PC-9 (cell line): ENCODE measurements around the gene GMDS. TPM values are rescaled to one million over a fixed set of nuclear protein-coding genes. Genes with fewer than 3 reads are reported as not detected.

ENCODE experiments used
- BruUV-seq: library from RNA; stranded (reverse); fragments of 400-500 nt; replicated peaks from 2 replicates; lab custom pipeline; 2021; lab: Mats Ljungman, UMichigan
- CTCF ChIA-PET: fragments of 300-600 bp; sonication (Branson Sonifier 250); formaldehyde crosslinking; loops from one replicate; lab custom pipeline; 2022; ENCODE audit warnings: antibody characterized with exemption; lab: Charles Lee
- POLR2A ChIA-PET: fragments of 300-600 bp; sonication (Branson Sonifier 250); formaldehyde crosslinking; loops from one replicate; lab custom pipeline; 2022; ENCODE audit warnings: antibody characterized with exemption; ENCODE audit not compliant: unreplicated experiment; lab: Charles Lee
- DNase-seq, 2 experiments: peaks; one replicate each; pipeline versions ENCODE4 v3.0.0 to v3.0.0-alpha.2; 2015 to 2022; ENCODE audit warnings: mixed read lengths in 1 of 2
- H2AFZ ChIP-seq: fragments of 200-600 bp; sonication (generic); 2 replicates; pipeline ENCODE4 v1.8.1; 2017; ENCODE audit warnings: antibody characterized with exemption
- H3F3A ChIP-seq: fragments of 200-600 bp; sonication (generic); 2 replicates; pipeline ENCODE4 v1.8.1; 2017; ENCODE audit warnings: antibody characterized with exemption, mild to moderate bottlenecking, low read depth; ENCODE audit not compliant: insufficient read depth
- H3K27ac ChIP-seq: fragments of 200-600 bp; sonication (generic); 2 replicates; pipeline ENCODE4 v1.6.1; 2016; ENCODE audit warnings: mixed run types
- H3K27me3 ChIP-seq: fragments of 200-600 bp; sonication (generic); 2 replicates; pipeline ENCODE4 v1.6.1; 2016; ENCODE audit warnings: low read depth, mixed run types; ENCODE audit not compliant: insufficient read depth
- H3K36me3 ChIP-seq: fragments of 200-600 bp; sonication (generic); 2 replicates; pipeline ENCODE4 v1.6.1; 2016; ENCODE audit warnings: low read depth, mixed run types
- H3K4me1 ChIP-seq: fragments of 200-600 bp; sonication (generic); replicated peaks from 2 replicates; pipeline ENCODE4 v1.6.1; 2016; ENCODE audit warnings: mixed run types; ENCODE audit not compliant: insufficient read depth
- H3K4me2 ChIP-seq: fragments of 200-600 bp; sonication (generic); 2 replicates; pipeline ENCODE4 v1.6.1; 2017; ENCODE audit warnings: mixed run types
- H3K4me3 ChIP-seq: fragments of 200-600 bp; sonication (generic); 2 replicates; pipeline ENCODE4 v1.6.1; 2016; ENCODE audit warnings: mixed run types
- H3K79me2 ChIP-seq: fragments of 200-600 bp; sonication (generic); 2 replicates; pipeline ENCODE4 v1.6.1; 2017; ENCODE audit warnings: low read depth, mixed run types
- H3K9me2 ChIP-seq: fragments of 200-600 bp; sonication (generic); 2 replicates; pipeline ENCODE4 v1.8.1; 2017; ENCODE audit warnings: mild to moderate bottlenecking; ENCODE audit not compliant: insufficient read depth
- H3K9me3 ChIP-seq: fragments of 200-600 bp; sonication (generic); 2 replicates; pipeline ENCODE4 v1.8.1; 2016; ENCODE audit warnings: low read depth; ENCODE audit not compliant: insufficient read depth
- H4K20me1 ChIP-seq: fragments of 200-600 bp; sonication (generic); 2 replicates; pipeline ENCODE4 v1.8.1; 2017; ENCODE audit not compliant: insufficient read depth
- EZH2 ChIP-seq: fragments of 200-600 bp; sonication (generic); IDR thresholded peaks from 2 replicates; pipeline ENCODE4 v1.8.0; 2017; ENCODE audit warnings: antibody characterized with exemption, low read depth
- intact Hi-C: fragments of 100-400 bp; cut with micrococcal nuclease; formaldehyde crosslinking; loops from one replicate; pipeline ENCODE4 v1.10.0; 2022; ENCODE audit not compliant: unreplicated experiment
- total RNA-seq: library from RNA; stranded (reverse); gene quantifications from 2 replicates; pipeline ENCODE4 v1.2.3, GENCODE V29; 2021
- TF ChIP-seq, protein P1 (sequence below): fragments of 200-600 bp; sonication (generic); conservative IDR thresholded peaks from 2 replicates; pipeline ENCODE4 v1.6.1; 2017; ENCODE audit warnings: mixed run types, antibody characterized with exemption, mild to moderate bottlenecking, moderate library complexity

GMDS gene
- total RNA-seq, 1 experiment from 2014 or later, result 30.1 TPM

DNA sequence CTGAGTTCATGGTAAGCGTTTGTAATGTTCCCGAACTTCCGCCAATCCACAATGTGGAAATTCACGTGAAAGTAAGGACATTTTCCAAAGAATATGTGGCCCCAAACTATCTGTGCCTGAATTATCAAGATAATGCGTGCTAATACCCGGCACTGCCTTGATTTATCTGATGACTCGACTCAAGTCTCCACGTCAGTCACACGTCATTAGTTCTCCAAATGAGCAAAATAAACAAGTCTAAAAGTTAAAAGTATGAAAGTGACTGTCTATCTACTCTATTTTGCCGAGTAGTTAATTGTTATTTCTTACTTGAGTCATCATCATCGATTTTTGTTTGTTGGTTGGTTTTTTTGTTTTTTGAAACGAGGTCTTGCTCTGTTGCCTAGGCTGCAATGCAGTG lies 657.4 kb downstream of the GMDS start:
- no peak overlapping the region for H2AFZ ChIP-seq
- BruUV-seq, result no TSS peak
- CTCF ChIA-PET, result no interaction called here

GRCh38 chr6:1587546-1587945 lies 657.9 kb downstream of the GMDS start:
- no peaks in the 10 kb centered on the region for H3F3A ChIP-seq
- no peak overlapping the region for H3K4me3 ChIP-seq
- no peak overlapping the region for H3K4me2 ChIP-seq
- TF ChIP-seq, protein P1, sequence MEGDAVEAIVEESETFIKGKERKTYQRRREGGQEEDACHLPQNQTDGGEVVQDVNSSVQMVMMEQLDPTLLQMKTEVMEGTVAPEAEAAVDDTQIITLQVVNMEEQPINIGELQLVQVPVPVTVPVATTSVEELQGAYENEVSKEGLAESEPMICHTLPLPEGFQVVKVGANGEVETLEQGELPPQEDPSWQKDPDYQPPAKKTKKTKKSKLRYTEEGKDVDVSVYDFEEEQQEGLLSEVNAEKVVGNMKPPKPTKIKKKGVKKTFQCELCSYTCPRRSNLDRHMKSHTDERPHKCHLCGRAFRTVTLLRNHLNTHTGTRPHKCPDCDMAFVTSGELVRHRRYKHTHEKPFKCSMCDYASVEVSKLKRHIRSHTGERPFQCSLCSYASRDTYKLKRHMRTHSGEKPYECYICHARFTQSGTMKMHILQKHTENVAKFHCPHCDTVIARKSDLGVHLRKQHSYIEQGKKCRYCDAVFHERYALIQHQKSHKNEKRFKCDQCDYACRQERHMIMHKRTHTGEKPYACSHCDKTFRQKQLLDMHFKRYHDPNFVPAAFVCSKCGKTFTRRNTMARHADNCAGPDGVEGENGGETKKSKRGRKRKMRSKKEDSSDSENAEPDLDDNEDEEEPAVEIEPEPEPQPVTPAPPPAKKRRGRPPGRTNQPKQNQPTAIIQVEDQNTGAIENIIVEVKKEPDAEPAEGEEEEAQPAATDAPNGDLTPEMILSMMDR, result no peak
- no peak for TF ChIP-seq EZH2
- intact Hi-C loops, result no loop called here
- no peaks in the 10 kb centered on the region for H3K27me3 ChIP-seq
- H2AFZ ChIP-seq, result no peak overlapping the region
- H3K79me2 ChIP-seq, result no peaks in the 10 kb centered on the region
- no peaks in the 10 kb centered on the region for H4K20me1 ChIP-seq
- no peak for DNase-seq
- POLR2A ChIA-PET, result no interaction called here
- H3K36me3 ChIP-seq, result no peaks in the 10 kb centered on the region
- CTCF ChIA-PET, result no interaction called here
- no peaks in the 10 kb centered on the region for H3K4me1 ChIP-seq
- BruUV-seq, result no TSS peak
- no peak overlapping the region for H3K27ac ChIP-seq
- no peaks in the 10 kb centered on the region for H3K9me2 ChIP-seq
- no peaks in the 10 kb centered on the region for H3K9me3 ChIP-seq

More for the DNA sequence above, 657.4 kb downstream of the GMDS start:
- no peak for TF ChIP-seq EZH2
- TF ChIP-seq, protein P1, result no peak
- H3K36me3 ChIP-seq, result no peaks in the 10 kb centered on the region
- POLR2A ChIA-PET, result no interaction called here
- intact Hi-C loops, result no loop called here
- H3K9me2 ChIP-seq, result no peaks in the 10 kb centered on the region
- no peak overlapping the region for H3K4me3 ChIP-seq
- no peak overlapping the region for H3K4me2 ChIP-seq
- no peaks in the 10 kb centered on the region for H3K4me1 ChIP-seq
- no peaks in the 10 kb centered on the region for H3K79me2 ChIP-seq
- no peak for DNase-seq
- H3F3A ChIP-seq, result no peaks in the 10 kb centered on the region
- no peaks in the 10 kb centered on the region for H3K9me3 ChIP-seq
- no peak overlapping the region for H3K27ac ChIP-seq
- no peaks in the 10 kb centered on the region for H4K20me1 ChIP-seq
- H3K27me3 ChIP-seq, result no peaks in the 10 kb centered on the region

DNA sequence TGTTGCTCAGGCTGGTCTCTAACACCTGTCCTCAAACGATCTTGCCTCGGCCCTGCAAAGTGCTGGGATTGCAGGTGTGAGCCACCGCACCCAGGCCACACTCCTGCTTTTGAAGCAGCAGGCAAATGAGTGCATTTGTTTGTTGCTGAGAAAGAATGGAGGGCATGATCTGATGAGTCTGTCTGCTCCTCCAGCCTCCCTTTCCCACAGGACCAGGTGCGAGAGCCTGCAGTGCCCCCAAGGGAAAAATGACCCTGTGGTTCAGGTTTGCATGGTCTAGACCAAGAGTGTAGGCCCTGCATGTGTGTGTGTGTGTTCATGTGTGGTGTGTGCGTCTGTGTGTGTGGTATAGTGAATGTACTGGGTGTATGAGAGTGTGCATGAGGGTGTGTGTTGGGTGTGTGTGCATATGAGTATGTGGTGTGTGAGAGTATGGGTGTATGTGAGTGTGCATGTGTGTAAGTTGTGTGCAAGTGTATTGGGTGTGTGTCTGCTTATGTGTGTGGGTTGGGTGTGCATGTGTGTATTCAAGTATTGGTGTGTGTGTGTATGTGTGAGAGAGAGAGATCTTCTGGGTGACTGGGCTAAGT lies 658.4 kb downstream of the GMDS start:
- Histone ChIP-seq H3K4me2 (no peak overlapping the region), H3K79me2 (no peaks in the 10 kb centered on the region), H3K4me3 (no peak overlapping the region), H3F3A (no peaks in the 10 kb centered on the region), H2AFZ (no peak overlapping the region), H3K9me2 (no peaks in the 10 kb centered on the region), H3K36me3 (no peaks in the 10 kb centered on the region), H3K4me1 (no peaks in the 10 kb centered on the region), H3K9me3 (no peaks in the 10 kb centered on the region), H3K27ac (no peak overlapping the region), H4K20me1 (no peaks in the 10 kb centered on the region), H3K27me3 (no peaks in the 10 kb centered on the region)
- DNase-seq, result no peak
- ChIA-PET POLR2A (no interaction called here), CTCF (no interaction called here)
- no TSS peak for BruUV-seq
- intact Hi-C loops, result no loop called here
- TF ChIP-seq, protein P1, result no peak
